Subcutaneous abdominal adipose tissue (tissue), 5 donors: Measurements from ENCODE around the gene NUCKS1.

Source experiments
- H3K27ac ChIP-seq: one replicate; pipeline ENCODE4 v1.7.0; 2013; ENCODE audit warnings: low read depth, mild to moderate bottlenecking, inconsistent platforms, low read length, moderate library complexity
- H3K27me3 ChIP-seq, 5 donors: one replicate each; pipeline ENCODE4 v1.7.0; 2013; ENCODE audit warnings: low read length in 5 of 5, inconsistent platforms in 1 of 5; ENCODE audit not compliant: control insufficient read depth in 5 of 5, insufficient read depth in 4 of 5
- H3K36me3 ChIP-seq, 5 donors: one replicate each; pipeline ENCODE4 v1.7.0; 2013; ENCODE audit warnings: low read length in 5 of 5; ENCODE audit not compliant: control insufficient read depth in 5 of 5, insufficient read depth in 5 of 5
- H3K4me1 ChIP-seq, 5 donors: one replicate each; pipeline ENCODE4 v1.7.0; 2013; ENCODE audit warnings: low read length in 5 of 5, mild to moderate bottlenecking in 3 of 5, moderate library complexity in 1 of 5; ENCODE audit not compliant: control insufficient read depth in 5 of 5, insufficient read depth in 5 of 5
- H3K4me3 ChIP-seq, 5 donors: one replicate each; pipeline ENCODE4 v1.7.0; 2013; ENCODE audit warnings: low read length in 5 of 5, low read depth in 1 of 5
- H3K9ac ChIP-seq, 5 donors: one replicate each; pipeline ENCODE4 v1.7.0; 2013; ENCODE audit warnings: low read length in 5 of 5, mild to moderate bottlenecking in 4 of 5, moderate library complexity in 3 of 5
- H3K9me3 ChIP-seq, 5 donors: one replicate each; pipeline ENCODE4 v1.7.0; 2013; ENCODE audit warnings: low read length in 5 of 5; ENCODE audit not compliant: control insufficient read depth in 5 of 5
- donor health status: healthy.
- donor health status: healthy.
- donor health status: healthy.
- donor health status: healthy.
- donor health status: healthy.

Gene NUCKS1

DNA sequence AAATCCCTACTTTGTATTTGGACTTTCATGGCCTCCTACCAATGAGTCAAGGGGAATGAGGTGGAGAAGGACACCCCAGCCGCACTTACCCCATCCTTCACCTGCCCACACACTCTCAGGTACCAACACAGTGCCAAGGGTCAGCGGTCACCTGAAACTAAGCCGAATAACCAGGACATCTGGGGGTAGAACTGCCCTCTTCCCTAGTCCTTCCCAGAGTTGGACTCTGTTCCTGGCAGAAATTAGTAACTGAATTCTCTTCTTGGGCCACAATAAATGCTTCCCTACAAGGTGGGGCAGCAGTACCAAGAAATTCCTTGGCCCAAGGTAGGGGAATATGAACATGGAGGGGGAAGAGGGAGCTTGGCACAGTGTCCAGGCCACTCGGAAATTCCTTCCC, 77.0 kb downstream of the NUCKS1 start:
- Histone ChIP-seq H3K27me3 (peaks cover 6 to 25% (median 15%) of the 10 kb centered on the region in 5 donors), H3K4me3 (no peak overlapping the region), H3K36me3 (no peaks in the 10 kb centered on the region), H3K9ac (no peak overlapping the region), H3K4me1 (peaks cover 0 to 24% (median 4%) of the 10 kb centered on the region in 5 donors), H3K9me3 (no peaks in the 10 kb centered on the region), H3K27ac (no peak overlapping the region)

DNA sequence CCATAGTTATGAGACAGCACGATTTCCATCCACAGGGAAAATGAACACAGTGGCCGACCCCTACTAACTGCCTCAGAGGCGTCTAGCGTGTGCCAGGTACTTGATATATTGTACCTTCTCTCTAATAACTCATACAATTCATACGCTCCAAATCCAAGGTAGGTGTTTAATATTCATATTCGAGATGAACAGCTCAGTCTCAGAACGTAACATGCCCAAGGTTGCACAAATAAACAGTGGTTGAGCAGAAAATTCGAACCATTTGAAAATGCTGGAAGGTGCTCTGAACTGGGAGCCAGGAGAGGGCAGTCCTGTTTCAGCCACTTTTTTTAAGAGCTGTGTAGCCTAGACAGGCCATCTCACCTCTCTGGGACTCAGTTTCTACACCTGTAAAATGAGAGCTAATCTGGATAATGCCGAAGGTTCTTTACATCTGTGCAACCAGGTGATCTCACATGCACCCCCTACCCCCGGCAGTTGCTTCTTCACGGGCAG, 77.5 kb downstream of the NUCKS1 start:
- Histone ChIP-seq H3K4me1 (peaks cover 0 to 24% (median 4%) of the 10 kb centered on the region in 5 donors), H3K27me3 (peaks cover 7 to 25% (median 15%) of the 10 kb centered on the region in 5 donors), H3K4me3 (no peak overlapping the region), H3K27ac (no peak overlapping the region), H3K36me3 (no peaks in the 10 kb centered on the region), H3K9ac (no peak overlapping the region), H3K9me3 (no peaks in the 10 kb centered on the region)

DNA sequence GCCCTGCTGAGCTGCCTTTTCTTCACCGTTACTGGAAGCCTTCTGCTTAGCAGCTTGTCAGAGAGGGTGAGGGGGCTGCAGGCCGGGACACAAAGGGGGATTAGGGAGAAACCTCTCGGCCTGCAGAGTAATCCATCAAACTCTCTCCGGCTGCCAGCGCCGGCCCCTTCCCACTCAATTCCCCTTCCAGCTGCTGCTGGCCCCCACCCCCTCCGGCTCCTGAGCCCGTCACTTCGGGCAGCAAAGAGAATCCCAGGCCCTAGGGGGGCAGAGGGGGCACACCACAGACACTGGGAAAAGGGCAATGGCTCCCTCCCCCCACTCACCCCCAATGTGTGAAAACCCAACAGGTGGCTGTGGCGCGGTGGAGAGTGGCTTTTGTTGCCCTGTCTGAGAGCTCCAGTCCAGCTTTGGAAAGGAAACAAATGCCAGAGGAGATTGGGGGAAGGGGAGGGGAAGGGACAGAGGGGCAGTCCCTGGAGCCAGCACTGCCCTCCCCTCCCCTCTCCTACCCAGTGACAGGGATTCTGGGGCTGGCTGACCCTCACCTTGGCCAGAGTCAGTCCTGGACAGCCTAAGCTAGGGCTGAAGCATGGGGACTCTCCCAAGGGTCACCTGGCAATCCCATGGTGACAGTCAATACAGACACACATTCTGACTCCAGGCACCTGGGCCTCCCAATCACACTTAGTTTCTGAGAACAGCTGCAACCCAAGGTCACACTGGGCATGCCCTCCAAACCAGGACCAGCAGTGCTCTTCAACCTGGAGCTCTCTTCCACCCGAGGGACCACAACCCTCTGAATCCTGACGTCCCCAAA, 79.2 kb downstream of the NUCKS1 start:
- H3K27me3 ChIP-seq: peaks cover 10 to 28% (median 15%) of the 10 kb centered on the region in 5 donors
- no peak overlapping the region for H3K27ac ChIP-seq
- no peak overlapping the region for H3K4me3 ChIP-seq
- H3K9me3 ChIP-seq: no peaks in the 10 kb centered on the region
- no peak overlapping the region for H3K9ac ChIP-seq
- H3K4me1 ChIP-seq: peaks cover 0 to 24% (median 4%) of the 10 kb centered on the region in 5 donors
- no peaks in the 10 kb centered on the region for H3K36me3 ChIP-seq

DNA sequence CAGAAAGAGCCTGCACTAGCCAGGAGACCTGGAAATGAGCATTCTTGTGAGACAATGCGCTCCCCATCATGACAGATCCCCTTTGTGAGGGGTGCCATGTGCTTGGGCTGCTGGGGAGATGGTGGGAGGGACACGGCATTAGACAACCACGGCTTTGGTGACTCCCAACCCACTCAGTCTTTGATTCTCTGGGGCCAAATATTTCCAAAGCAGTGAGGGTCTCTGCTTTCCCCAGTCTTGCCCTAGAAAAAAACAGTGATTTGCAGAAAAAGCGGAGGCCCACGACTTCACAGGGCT, 79.9 kb downstream of the NUCKS1 start:
- Histone ChIP-seq H3K9me3 (no peaks in the 10 kb centered on the region), H3K27ac (no peak overlapping the region), H3K9ac (no peak overlapping the region), H3K4me3 (no peak overlapping the region), H3K4me1 (peaks cover 0 to 28% (median 11%) of the 10 kb centered on the region in 5 donors), H3K36me3 (no peaks in the 10 kb centered on the region), H3K27me3 (peaks cover 10 to 28% (median 15%) of the 10 kb centered on the region in 5 donors)

DNA sequence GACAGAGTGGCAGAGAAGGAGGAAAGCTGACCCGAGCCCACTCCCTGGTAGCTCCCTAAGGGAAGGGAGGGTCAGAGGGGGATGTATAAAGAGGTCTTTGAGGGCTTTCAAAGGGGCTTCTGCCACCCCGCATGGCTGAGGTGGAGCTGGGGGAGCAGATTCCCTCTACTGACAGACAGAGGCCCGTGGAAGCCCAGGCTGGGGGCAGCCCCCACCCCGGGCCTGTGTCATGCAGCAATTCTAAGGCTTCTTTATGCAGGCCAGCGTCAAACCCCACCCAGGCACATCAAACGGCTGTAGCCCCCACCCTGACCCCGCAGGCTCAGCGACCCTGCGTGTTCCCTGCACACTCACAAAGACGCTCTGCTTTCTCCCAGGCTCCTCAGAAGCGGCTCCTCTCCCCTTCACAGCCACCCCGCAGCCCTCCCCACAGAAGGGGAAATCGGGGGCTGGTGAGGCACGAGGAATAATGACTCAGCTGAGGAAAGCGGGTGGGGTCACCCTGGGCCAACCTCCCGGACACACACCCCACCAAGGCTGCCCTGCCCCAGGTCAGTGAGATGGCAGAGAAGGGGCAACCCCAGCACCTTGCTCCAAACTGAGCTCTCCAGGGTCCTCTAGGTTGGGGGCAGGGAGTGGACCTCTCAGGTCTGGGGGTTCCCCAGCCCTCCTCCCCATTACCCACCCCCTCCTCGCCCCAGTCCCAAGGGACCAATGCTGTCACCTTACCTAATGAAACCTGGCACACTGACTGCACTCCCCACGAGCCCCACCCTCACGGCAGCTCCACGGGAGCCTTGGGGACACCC, 80.4 kb downstream of the NUCKS1 start:
- no peaks in the 10 kb centered on the region for H3K9me3 ChIP-seq
- H3K4me3 ChIP-seq: no peak overlapping the region
- no peak overlapping the region for H3K9ac ChIP-seq
- no peaks in the 10 kb centered on the region for H3K36me3 ChIP-seq
- peaks cover 10 to 28% (median 16%) of the 10 kb centered on the region in 5 donors for H3K27me3 ChIP-seq
- peaks cover 0 to 30% (median 15%) of the 10 kb centered on the region in 5 donors for H3K4me1 ChIP-seq
- no peak overlapping the region for H3K27ac ChIP-seq

DNA sequence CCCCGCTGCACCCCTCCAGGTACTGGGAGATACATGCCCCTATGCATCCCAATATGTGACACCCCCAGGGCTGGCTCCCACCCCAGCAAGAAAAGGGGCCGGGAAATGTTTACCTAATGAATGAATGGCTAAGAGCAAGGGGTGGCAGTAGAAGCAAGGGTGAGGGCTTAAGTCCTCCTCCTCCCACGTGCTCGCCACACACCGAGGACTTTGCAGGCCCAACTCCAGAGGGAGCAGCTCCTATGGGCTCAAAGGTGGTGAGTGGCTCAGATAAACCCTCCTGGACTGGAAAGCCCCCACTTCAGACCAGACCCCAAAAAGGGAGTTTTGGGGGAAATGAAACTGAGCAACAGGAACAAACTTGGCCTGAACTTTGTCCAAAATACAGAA, 81.0 kb downstream of the NUCKS1 start:
- Histone ChIP-seq H3K4me3 (no peak overlapping the region), H3K27ac (no peak overlapping the region), H3K9me3 (no peaks in the 10 kb centered on the region), H3K36me3 (no peaks in the 10 kb centered on the region), H3K4me1 (peaks cover 0 to 30% (median 20%) of the 10 kb centered on the region in 5 donors), H3K27me3 (peaks cover 10 to 31% (median 17%) of the 10 kb centered on the region in 5 donors), H3K9ac (peak overlapping the region in 1 of 5 donors; percentile 11)

DNA sequence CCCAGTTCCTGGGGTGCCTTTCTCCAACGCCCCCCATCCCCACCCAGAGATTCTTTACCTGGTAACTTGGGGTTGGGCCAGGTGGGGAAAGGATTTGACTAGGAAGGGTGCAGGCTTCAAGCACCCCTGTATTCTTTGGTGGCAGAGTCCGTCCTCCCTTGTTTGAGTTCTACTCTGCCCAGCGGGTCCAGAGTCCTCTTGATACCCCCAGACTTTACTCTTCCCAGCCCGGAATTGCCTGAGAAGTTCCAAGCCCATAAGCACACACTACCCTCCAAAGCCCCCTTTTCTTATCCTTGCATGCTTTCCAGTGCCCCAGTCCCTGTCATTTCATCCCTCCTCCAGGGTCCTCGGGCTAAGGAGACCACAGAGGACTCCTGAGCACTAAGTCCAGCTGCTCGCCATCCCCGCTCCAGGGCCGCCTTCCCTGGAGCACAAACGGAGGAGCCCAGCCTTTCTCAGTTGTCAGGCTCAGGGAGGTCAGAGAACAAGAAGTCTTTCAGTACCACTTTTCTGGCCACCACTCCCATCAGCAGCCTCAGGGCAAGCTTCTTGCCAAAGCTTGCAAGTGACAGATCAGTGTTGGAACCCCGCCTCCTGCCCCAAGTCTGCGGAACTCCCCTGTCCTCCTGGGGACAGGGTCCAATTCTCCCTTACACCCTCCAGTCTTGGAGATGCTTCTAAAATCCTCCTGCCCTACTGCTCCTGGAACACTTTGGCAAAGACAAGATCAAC, 81.9 kb downstream of the NUCKS1 start:
- no peak overlapping the region for H3K9ac ChIP-seq
- H3K27ac ChIP-seq: no peak overlapping the region
- no peaks in the 10 kb centered on the region for H3K9me3 ChIP-seq
- no peak overlapping the region for H3K4me3 ChIP-seq
- peaks cover 0 to 30% (median 20%) of the 10 kb centered on the region in 5 donors for H3K4me1 ChIP-seq
- peaks cover 10 to 31% (median 17%) of the 10 kb centered on the region in 5 donors for H3K27me3 ChIP-seq
- H3K36me3 ChIP-seq: no peaks in the 10 kb centered on the region

DNA sequence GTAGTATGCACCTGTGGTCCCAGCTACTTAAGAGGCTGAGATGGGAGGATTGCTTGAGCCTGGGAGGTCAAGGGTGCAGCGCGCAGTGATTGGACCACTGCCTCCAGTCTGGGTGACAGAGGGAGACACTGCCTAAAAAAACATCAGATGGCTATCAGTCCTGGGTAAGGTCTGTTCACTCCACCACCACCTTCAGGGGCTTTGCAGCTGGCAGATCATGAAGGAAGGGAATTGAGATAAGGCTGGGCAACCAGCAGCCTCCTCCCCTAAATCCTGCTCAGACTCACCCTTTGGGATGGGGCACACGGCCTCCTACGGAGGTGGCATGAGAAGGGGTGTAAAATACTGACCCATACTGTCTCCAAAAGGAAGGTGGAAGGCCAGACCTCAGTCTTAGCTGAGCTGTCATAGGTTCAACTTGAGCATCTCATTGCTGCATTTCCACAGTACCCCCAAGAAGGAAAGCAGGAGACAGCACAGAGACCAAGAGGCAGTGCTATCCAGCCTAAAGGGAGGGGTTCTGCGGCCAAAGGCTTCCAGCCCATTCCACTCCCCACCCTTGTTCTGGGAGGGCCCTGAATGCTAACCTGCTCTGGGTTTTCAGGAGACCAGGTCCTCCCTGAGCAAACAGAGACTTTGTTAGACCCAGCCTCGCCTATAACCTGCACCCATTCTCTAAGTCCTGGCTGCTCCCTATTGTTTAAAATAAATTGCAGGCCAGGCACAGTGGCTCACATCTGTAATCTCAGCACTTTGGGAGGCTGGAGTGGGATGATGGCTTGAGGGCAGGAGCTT, 83.4 kb downstream of the NUCKS1 start:
- Histone ChIP-seq H3K9me3 (no peaks in the 10 kb centered on the region), H3K36me3 (no peaks in the 10 kb centered on the region), H3K9ac (no peak overlapping the region), H3K4me3 (no peak overlapping the region), H3K27ac (no peak overlapping the region), H3K27me3 (peaks cover 10 to 25% (median 17%) of the 10 kb centered on the region in 5 donors), H3K4me1 (peaks cover 0 to 30% (median 20%) of the 10 kb centered on the region in 5 donors)
